ENCODE measurements around the gene ALG9. TPM values are rescaled to one million over a fixed set of nuclear protein-coding genes. Genes with fewer than 3 reads are reported as not detected.

Gene ALG9
- total RNA-seq, 1 experiment from 2014 or later: 19.7 TPM

GRCh38 chr11:111845276-111846028 is 25.9 kb downstream of the ALG9 start (continued):
- no peak for TF ChIP-seq USF2 (CRISPR knock-in tag; IDR thresholded peaks at IDR 0.05)

- ATAC-seq (no peak), DNase-seq (ENCODE audit: low spot score) (no peak)
- no peak overlapping the region for H3K4me3 Mint-ChIP-seq
- H3K27me3 Mint-ChIP-seq (ENCODE audit: low read depth): no peaks in the 10 kb centered on the region
- H3K27ac Mint-ChIP-seq: no peak overlapping the region
- H3K4me1 Mint-ChIP-seq: peaks cover 27% of the 10 kb centered on the region
- POLR2A ChIA-PET: no interaction called here
- H3K36me3 Mint-ChIP-seq: peaks cover 3% of the 10 kb centered on the region; the same call in 1 of the 2 replicates
- H3K9me3 Mint-ChIP-seq: no peaks in the 10 kb centered on the region
- CTCF ChIA-PET: interaction anchor here (1.0 to 2.7 kb wide), 2 partner anchors 28 to 47 kb away, joined by 3 to 18 read pairs; partner anchors contain the start of gene ALG9
- TF ChIP-seq CREM (CRISPR knock-in tag; IDR thresholded peaks at IDR 0.05) (no peak), RELA (CRISPR knock-in tag; IDR thresholded peaks at IDR 0.05; ENCODE audit: borderline replicate concordance) (no peak), ZNF317 (CRISPR knock-in tag; IDR thresholded peaks at IDR 0.05; ENCODE audit: borderline replicate concordance, low read depth) (no peak), AR (CRISPR knock-in tag; IDR thresholded peaks at IDR 0.05) (no peak), E2F4 (CRISPR knock-in tag; IDR thresholded peaks at IDR 0.05; ENCODE audit: borderline replicate concordance, low read depth) (no peak), ZNF281 (CRISPR knock-in tag; IDR thresholded peaks at IDR 0.05) (no peak), ZNF425 (CRISPR knock-in tag; conservative IDR thresholded peaks at IDR 0.05) (no peak), USF1 (CRISPR knock-in tag; IDR thresholded peaks at IDR 0.05) (no peak), HMGXB4 (CRISPR knock-in tag; IDR thresholded peaks at IDR 0.05) (no peak), ETV6 (CRISPR knock-in tag; IDR thresholded peaks at IDR 0.05) (no peak), ATF2 (CRISPR knock-in tag; IDR thresholded peaks at IDR 0.05; ENCODE audit: borderline replicate concordance, low read depth) (no peak), ZMAT4 (CRISPR knock-in tag; IDR thresholded peaks at IDR 0.05) (no peak), IRF2 (CRISPR knock-in tag; IDR thresholded peaks at IDR 0.05; ENCODE audit: borderline replicate concordance, low read depth) (no peak), IRF1 (CRISPR knock-in tag; IDR thresholded peaks at IDR 0.05) (no peak), ZBTB21 (CRISPR knock-in tag; IDR thresholded peaks at IDR 0.05; ENCODE audit: borderline replicate concordance) (no peak), TEAD1 (CRISPR knock-in tag; IDR thresholded peaks at IDR 0.05) (no peak), PRRX2 (CRISPR knock-in tag; IDR thresholded peaks at IDR 0.05) (no peak), ZNF232 (CRISPR knock-in tag; IDR thresholded peaks at IDR 0.05) (no peak)
Observed at GRCh38 chr11:111843661-111844060, 27.7 kb downstream of the ALG9 start.

All from WTC11 (cell line).